Kidney (tissue), 14 donors: ENCODE results near the gene HDAC11. TPM values are rescaled to one million over a fixed set of nuclear protein-coding genes. Genes with fewer than 3 reads are reported as not detected.
A peak's percentile ranks its signal among the peaks of the same experiment; 100 is the strongest.

ENCODE experiments used
- DNase-seq, 5 donors: peaks; one replicate each; pipeline ENCODE4 v3.0.0-alpha.2; 2013 to 2020
- FAIRE-seq: peaks from 2 replicates; lab custom pipeline; 2012; peaks lifted over from hg19 to GRCh38; lab: Jason Lieb, UNC
- H3K27ac ChIP-seq, 2 donors: one replicate each; pipeline ENCODE4 v1.7.0; 2013; ENCODE audit warnings: low read depth in 2 of 2, low read length in 2 of 2, inconsistent platforms in 1 of 2
- H3K27me3 ChIP-seq: one replicate; pipeline ENCODE4 v1.7.1; 2013; ENCODE audit warnings: low read length, inconsistent platforms; ENCODE audit not compliant: control insufficient read depth, insufficient read depth
- H3K36me3 ChIP-seq, 3 donors: one replicate each; pipeline versions ENCODE4 v1.7.0 to v1.7.1; 2013; ENCODE audit warnings: low read length in 3 of 3, control low read depth in 1 of 3, inconsistent platforms in 1 of 3; ENCODE audit not compliant: insufficient read depth in 3 of 3, control insufficient read depth in 2 of 3
- H3K4me1 ChIP-seq, 3 donors: one replicate each; pipeline versions ENCODE4 v1.7.0 to v1.7.1; 2013; ENCODE audit warnings: low read length in 3 of 3, inconsistent platforms in 1 of 3, low read depth in 1 of 3; ENCODE audit not compliant: control insufficient read depth in 2 of 3, insufficient read depth in 2 of 3
- H3K4me3 ChIP-seq, 3 donors: one replicate each; pipeline versions ENCODE4 v1.7.0 to v1.8.1; 2013; ENCODE audit warnings: low read length in 3 of 3, control low read depth in 1 of 3, inconsistent platforms in 1 of 3
- H3K9ac ChIP-seq, 3 donors: one replicate each; pipeline versions ENCODE4 v1.7.0 to v1.7.1; 2013; ENCODE audit warnings: low read length in 3 of 3, control low read depth in 1 of 3, inconsistent platforms in 1 of 3
- H3K9me3 ChIP-seq, 3 donors: one replicate each; pipeline versions ENCODE4 v1.7.0 to v1.7.1; 2013; ENCODE audit warnings: low read length in 3 of 3, control low read depth in 1 of 3, inconsistent platforms in 1 of 3; ENCODE audit not compliant: control insufficient read depth in 2 of 3, insufficient read depth in 1 of 3
- CTCF ChIP-seq: IDR thresholded peaks from 3 replicates; pipeline ENCODE4 v1.5.1; 2012; ENCODE audit warnings: mild to moderate bottlenecking, moderate library complexity, borderline replicate concordance; ENCODE audit not compliant: insufficient read depth; ENCODE audit errors: extremely low read depth
- intact Hi-C: fragments of 100-400 bp; cut with DNase I; formaldehyde crosslinking; loops from one replicate; pipeline ENCODE4 v1.11.1; 2022
- polyA plus RNA-seq: library from polyadenylated mRNA; stranded (reverse); fragments of 350-450 nt; fragmentation: Illumina TruSeq; extraction: RNeasy Lipid Tissue Mini Kit (QIAGEN cat#74804); gene quantifications from one replicate; pipeline ENCODE4 v1.2.3, GENCODE V29; 2014; ENCODE audit warnings: low read depth, low replicate concordance; ENCODE audit not compliant: insufficient read depth
- total RNA-seq: library from RNA; stranded (reverse); fragmentation: NEBNext Ultra II Directional; extraction: Animal tissue kit (Norgen Biotek cat#: 25700); gene quantifications from one replicate; pipeline ENCODE4 v1.2.1, GENCODE V29; 2021
- donor health status: control.
- donor health status: control.
- donor health status: control.
- donor health status: control.
- donor health status: control.
- donor health status: DM: yes; HTN: yes; CAD: no.
- donor health status: Normal renal cell carcinoma (clear cell type).

Gene HDAC11
- total and polyA plus RNA-seq, 2 donors from 2014 or later = 28.3 to 43.7 TPM

GRCh38 chr3:13536432-13536831 is 56.3 kb downstream of the HDAC11 start:
- Histone ChIP-seq H3K36me3 (no peaks in the 10 kb centered on the region), H3K27me3 (no peaks in the 10 kb centered on the region), H3K9me3 (no peaks in the 10 kb centered on the region), H3K27ac (no peak overlapping the region), H3K4me3 (no peak overlapping the region), H3K9ac (no peak overlapping the region), H3K4me1 (no peaks in the 10 kb centered on the region)
- intact Hi-C loops = no loop called here
- FAIRE-seq (no peak), DNase-seq (no peak)
- no peak for TF ChIP-seq CTCF

- no peak for TF ChIP-seq CTCF
- no peaks in the 10 kb centered on the region for H3K27me3 ChIP-seq
- no peaks in the 10 kb centered on the region for H3K4me1 ChIP-seq
- no peak for FAIRE-seq
- intact Hi-C loops = no loop called here
- no peak overlapping the region for H3K4me3 ChIP-seq
- H3K27ac ChIP-seq = no peak overlapping the region
- peak in 2 of 5 donors; percentile 44 to 59 for DNase-seq
- no peak overlapping the region for H3K9ac ChIP-seq
- H3K9me3 ChIP-seq = peaks cover 0 to under 1% (median 0%) of the 10 kb centered on the region in 3 donors
- H3K36me3 ChIP-seq = no peaks in the 10 kb centered on the region
Observed at GRCh38 chr3:13536832-13537231, 56.7 kb downstream of the HDAC11 start.

- Histone ChIP-seq H3K4me1 (no peaks in the 10 kb centered on the region), H3K27ac (no peak overlapping the region), H3K9ac (no peak overlapping the region), H3K36me3 (no peaks in the 10 kb centered on the region), H3K27me3 (no peaks in the 10 kb centered on the region), H3K4me3 (no peak overlapping the region), H3K9me3 (peaks cover 0 to 2% (median 0%) of the 10 kb centered on the region in 3 donors)
- DNase-seq = no peak
- no peak for TF ChIP-seq CTCF
- intact Hi-C loops = no loop called here
- FAIRE-seq = no peak
Observed at GRCh38 chr3:13537244-13537908, 57.3 kb downstream of the HDAC11 start.
